IMR-90 (cell line): ENCODE results near the gene PAX8.

Source experiments
- CEBPB ChIP-seq: IDR thresholded peaks from 2 replicates; pipeline ENCODE4 v1.6.1; 2012; ENCODE audit warnings: low read depth, low read length, improper control_type of control experiment
- CHD1 ChIP-seq: IDR thresholded peaks from 2 replicates; pipeline ENCODE4 v1.6.1; 2012; ENCODE audit warnings: low read depth, low read length, improper control_type of control experiment
- FOS ChIP-seq: fragments of 150-350 bp; IDR thresholded peaks from 2 replicates; pipeline ENCODE4 v1.6.1; 2016; ENCODE audit warnings: low read depth, low read length
- MAFK ChIP-seq: IDR thresholded peaks from 2 replicates; pipeline ENCODE4 v1.6.1; 2012; ENCODE audit warnings: low read depth, low read length, improper control_type of control experiment
- MAZ ChIP-seq: IDR thresholded peaks from 2 replicates; pipeline ENCODE4 v1.6.1; 2012; ENCODE audit warnings: low read depth, mild to moderate bottlenecking, low read length, improper control_type of control experiment, moderate library complexity, borderline replicate concordance
- MXI1 ChIP-seq: IDR thresholded peaks from 2 replicates; pipeline ENCODE4 v1.6.1; 2012; ENCODE audit warnings: low read depth, mild to moderate bottlenecking, low read length, moderate library complexity, borderline replicate concordance
- POLR2A ChIP-seq: IDR thresholded peaks from 2 replicates; pipeline ENCODE4 v1.6.1; 2012; ENCODE audit warnings: mild to moderate bottlenecking, low read depth, low read length
- RAD21 ChIP-seq: IDR thresholded peaks from 2 replicates; pipeline ENCODE4 v1.6.1; 2012; ENCODE audit warnings: low read length, improper control_type of control experiment
- RCOR1 ChIP-seq: IDR thresholded peaks from 2 replicates; pipeline ENCODE4 v1.6.1; 2012; ENCODE audit warnings: mild to moderate bottlenecking, low read length, improper control_type of control experiment; ENCODE audit not compliant: insufficient replicate concordance
- SMC3 ChIP-seq: fragments of 150-350 bp; IDR thresholded peaks from 2 replicates; pipeline ENCODE4 v1.6.1; 2016; ENCODE audit warnings: low read depth, mild to moderate bottlenecking, antibody characterized with exemption, low read length, moderate library complexity
- TF ChIP-seq, protein P1 (sequence below): conservative IDR thresholded peaks from 2 replicates; pipeline ENCODE4 v1.5.1; 2012; ENCODE audit warnings: mild to moderate bottlenecking, low read depth, low read length, improper control_type of control experiment
- TF ChIP-seq, protein P2 (sequence below): fragments of 150-350 bp; IDR thresholded peaks from 2 replicates; pipeline ENCODE4 v1.6.1; 2016; ENCODE audit warnings: low read depth, mild to moderate bottlenecking, low read length, moderate library complexity, borderline replicate concordance
- TF ChIP-seq, protein P3 (sequence below): fragments of 150-350 bp; IDR thresholded peaks from 2 replicates; pipeline ENCODE4 v1.6.1; 2017; ENCODE audit warnings: mild to moderate bottlenecking, antibody characterized with exemption, low read length, low read depth

DNA sequence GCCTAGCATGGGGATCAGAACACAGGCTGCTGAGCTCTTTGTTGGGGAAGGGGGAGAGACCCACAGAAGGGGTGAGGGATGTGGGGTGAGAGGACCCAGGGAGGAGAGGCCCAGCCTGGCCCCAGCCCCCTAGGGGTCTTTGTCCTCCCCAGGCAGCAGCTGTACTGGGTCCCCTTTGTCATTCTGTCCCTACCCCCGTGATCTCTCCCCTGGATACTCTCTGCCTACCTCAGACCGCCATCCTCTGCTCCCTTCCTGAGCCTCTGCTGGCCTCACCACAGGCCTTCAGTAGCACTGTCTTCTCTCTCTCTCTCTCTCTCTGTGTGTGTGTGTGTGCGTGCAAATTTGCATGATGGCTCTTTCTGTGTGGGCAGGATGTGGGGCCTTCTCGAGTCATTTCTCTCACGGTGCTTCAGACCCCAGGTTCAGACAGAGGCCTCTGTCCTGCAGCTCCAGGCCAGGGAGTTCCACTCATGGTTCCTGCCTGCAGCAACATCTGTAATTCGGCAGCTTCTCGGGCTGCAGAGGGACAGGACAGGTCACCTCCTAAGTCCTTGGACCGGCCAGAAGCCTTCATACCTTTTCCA lies 103.6 kb downstream of the PAX8 start:
- TF ChIP-seq POLR2A = no peak
- TF ChIP-seq MXI1 = no peak
- no peak for TF ChIP-seq SMC3
- TF ChIP-seq, protein P1, sequence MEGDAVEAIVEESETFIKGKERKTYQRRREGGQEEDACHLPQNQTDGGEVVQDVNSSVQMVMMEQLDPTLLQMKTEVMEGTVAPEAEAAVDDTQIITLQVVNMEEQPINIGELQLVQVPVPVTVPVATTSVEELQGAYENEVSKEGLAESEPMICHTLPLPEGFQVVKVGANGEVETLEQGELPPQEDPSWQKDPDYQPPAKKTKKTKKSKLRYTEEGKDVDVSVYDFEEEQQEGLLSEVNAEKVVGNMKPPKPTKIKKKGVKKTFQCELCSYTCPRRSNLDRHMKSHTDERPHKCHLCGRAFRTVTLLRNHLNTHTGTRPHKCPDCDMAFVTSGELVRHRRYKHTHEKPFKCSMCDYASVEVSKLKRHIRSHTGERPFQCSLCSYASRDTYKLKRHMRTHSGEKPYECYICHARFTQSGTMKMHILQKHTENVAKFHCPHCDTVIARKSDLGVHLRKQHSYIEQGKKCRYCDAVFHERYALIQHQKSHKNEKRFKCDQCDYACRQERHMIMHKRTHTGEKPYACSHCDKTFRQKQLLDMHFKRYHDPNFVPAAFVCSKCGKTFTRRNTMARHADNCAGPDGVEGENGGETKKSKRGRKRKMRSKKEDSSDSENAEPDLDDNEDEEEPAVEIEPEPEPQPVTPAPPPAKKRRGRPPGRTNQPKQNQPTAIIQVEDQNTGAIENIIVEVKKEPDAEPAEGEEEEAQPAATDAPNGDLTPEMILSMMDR = no peak
- TF ChIP-seq, protein P2, sequence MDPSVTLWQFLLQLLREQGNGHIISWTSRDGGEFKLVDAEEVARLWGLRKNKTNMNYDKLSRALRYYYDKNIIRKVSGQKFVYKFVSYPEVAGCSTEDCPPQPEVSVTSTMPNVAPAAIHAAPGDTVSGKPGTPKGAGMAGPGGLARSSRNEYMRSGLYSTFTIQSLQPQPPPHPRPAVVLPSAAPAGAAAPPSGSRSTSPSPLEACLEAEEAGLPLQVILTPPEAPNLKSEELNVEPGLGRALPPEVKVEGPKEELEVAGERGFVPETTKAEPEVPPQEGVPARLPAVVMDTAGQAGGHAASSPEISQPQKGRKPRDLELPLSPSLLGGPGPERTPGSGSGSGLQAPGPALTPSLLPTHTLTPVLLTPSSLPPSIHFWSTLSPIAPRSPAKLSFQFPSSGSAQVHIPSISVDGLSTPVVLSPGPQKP = no peak
- TF ChIP-seq, protein P3, sequence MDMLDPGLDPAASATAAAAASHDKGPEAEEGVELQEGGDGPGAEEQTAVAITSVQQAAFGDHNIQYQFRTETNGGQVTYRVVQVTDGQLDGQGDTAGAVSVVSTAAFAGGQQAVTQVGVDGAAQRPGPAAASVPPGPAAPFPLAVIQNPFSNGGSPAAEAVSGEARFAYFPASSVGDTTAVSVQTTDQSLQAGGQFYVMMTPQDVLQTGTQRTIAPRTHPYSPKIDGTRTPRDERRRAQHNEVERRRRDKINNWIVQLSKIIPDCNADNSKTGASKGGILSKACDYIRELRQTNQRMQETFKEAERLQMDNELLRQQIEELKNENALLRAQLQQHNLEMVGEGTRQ = no peak
- TF ChIP-seq RAD21 = no peak
- TF ChIP-seq MAZ = no peak
- no peak for TF ChIP-seq CHD1
- TF ChIP-seq CEBPB = no peak
- no peak for TF ChIP-seq FOS
- TF ChIP-seq RCOR1 = no peak
- TF ChIP-seq MAFK = no peak
